HCT116 (cell line): ENCODE measurements around the gene IMMP2L. TPM values are rescaled to one million over a fixed set of nuclear protein-coding genes. Genes with fewer than 3 reads are reported as not detected.

Source experiments
- ATAC-seq: fragments of 200-7000 bp; cut with Tn5 transposase; 2 replicates; pipeline ENCODE4 v1.9.1; 2020; ENCODE audit warnings: mild to moderate bottlenecking, moderate library complexity
- BruUV-seq: library from RNA; stranded (reverse); fragments of 400-500 nt; replicated peaks from 2 replicates; lab custom pipeline; 2021; lab: Mats Ljungman, UMichigan
- CTCF ChIA-PET: fragments of 300-600 bp; sonication (Branson Sonifier 250); formaldehyde crosslinking; loops from one replicate; lab custom pipeline; 2021; ENCODE audit warnings: antibody characterized with exemption; lab: Charles Lee
- POLR2A ChIA-PET: fragments of 300-600, 350-600 bp; sonication (Branson Sonifier 250); formaldehyde crosslinking; loops from one replicate; lab custom pipeline; 2021; ENCODE audit warnings: antibody characterized with exemption; lab: Charles Lee
- RAD21 ChIA-PET, 2 experiments: fragments of 300-600 bp; sonication (Branson Sonifier 250); formaldehyde crosslinking; loops; one replicate each; lab custom pipeline; 2023; ENCODE audit warnings: low total read pairs in 2 of 2; ENCODE audit not compliant: uncharacterized antibody in 2 of 2, unreplicated experiment in 2 of 2, low non-redundant PET in 1 of 2; lab: Charles Lee
- DNase-seq: peaks from one replicate; pipeline ENCODE4 v3.0.0-alpha.2; 2010; ENCODE audit warnings: low read depth, low spot score
- H2AFZ ChIP-seq: fragments of 200-600 bp; shearing (Covaris generic), sonication (generic); 2 replicates; pipeline ENCODE4 v1.6.1; 2017; ENCODE audit warnings: low read depth, mixed run types, mixed read lengths, antibody characterized with exemption, low read length; ENCODE audit not compliant: poor library complexity, severe bottlenecking
- H3K27ac ChIP-seq: 2 replicates; pipeline ENCODE4 v1.5.1; 2012; ENCODE audit warnings: low read depth, low read length
- H3K27me3 ChIP-seq: fragments of 200-600 bp; sonication (generic); 2 replicates; pipeline ENCODE4 v1.6.1; 2016; ENCODE audit warnings: mixed run types, low read length, mixed read lengths; ENCODE audit not compliant: insufficient read depth
- H3K36me3 ChIP-seq, 2 experiments: fragments of 200-500 bp in 1 of 2; fragments of 200-600 bp in 1 of 2; sonication (Bioruptor generic) in 1 of 2; sonication (generic) in 1 of 2; 2 replicates each; pipeline versions ENCODE4 v1.5.1 to v1.6.1; 2014 to 2016; ENCODE audit warnings: low read length in 2 of 2, inconsistent platforms in 1 of 2, mixed read lengths in 1 of 2, mixed run types in 1 of 2; ENCODE audit not compliant: insufficient read depth in 2 of 2, control insufficient read depth in 1 of 2
- H3K4me1 ChIP-seq, 2 experiments: fragments of 200-600 bp in 1 of 2; sonication (generic) in 1 of 2; 2 replicates each; pipeline versions ENCODE4 v1.5.1 to v1.6.1; 2012 to 2017; ENCODE audit warnings: low read length in 2 of 2, inconsistent platforms in 1 of 2, mild to moderate bottlenecking in 1 of 2, mixed read lengths in 1 of 2, mixed run types in 1 of 2, moderate library complexity in 1 of 2; ENCODE audit not compliant: insufficient read depth in 2 of 2, control insufficient read depth in 1 of 2
- H3K4me2 ChIP-seq: fragments of 200-600 bp; sonication (generic); 2 replicates; pipeline ENCODE4 v1.6.1; 2017; ENCODE audit warnings: mixed run types, low read length, mixed read lengths
- H3K4me3 ChIP-seq, 2 experiments: fragments of 200-600 bp in 1 of 2; sonication (generic) in 1 of 2; replicated peaks in 1 of 2; 2 replicates each; pipeline ENCODE4 v1.5.1; 2011 to 2016; ENCODE audit warnings: low read length in 2 of 2, control low read depth in 1 of 2, low read depth in 1 of 2, mild to moderate bottlenecking in 1 of 2, mixed read lengths in 1 of 2, mixed run types in 1 of 2
- H3K79me2 ChIP-seq: fragments of 200-600 bp; sonication (generic); 2 replicates; pipeline ENCODE4 v1.6.1; 2017; ENCODE audit warnings: mild to moderate bottlenecking, mixed run types, low read length, moderate library complexity, mixed read lengths; ENCODE audit not compliant: insufficient read depth
- H3K9ac ChIP-seq: fragments of 200-600 bp; sonication (generic); 2 replicates; pipeline ENCODE4 v1.6.1; 2016; ENCODE audit warnings: low read length, mixed read lengths
- H3K9me2 ChIP-seq: fragments of 200-600 bp; sonication (generic), shearing (Covaris generic); 2 replicates; pipeline ENCODE4 v1.6.1; 2017; ENCODE audit warnings: mixed run types, mild to moderate bottlenecking, moderate library complexity; ENCODE audit not compliant: insufficient read depth
- H3K9me3 ChIP-seq, 2 experiments: fragments of 200-500 bp in 1 of 2; fragments of 200-600 bp in 1 of 2; sonication (Bioruptor generic) in 1 of 2; sonication (generic) in 1 of 2; 2 replicates each; pipeline ENCODE4 v1.6.1; 2014 to 2017; ENCODE audit warnings: low read length in 2 of 2, mixed read lengths in 2 of 2, inconsistent platforms in 1 of 2, low read depth in 1 of 2, mild to moderate bottlenecking in 1 of 2, mixed run types in 1 of 2, moderate library complexity in 1 of 2; ENCODE audit not compliant: control insufficient read depth in 1 of 2, insufficient read depth in 1 of 2
- H4K20me1 ChIP-seq: fragments of 200-600 bp; sonication (generic), shearing (Covaris generic); 2 replicates; pipeline ENCODE4 v1.6.1; 2017; ENCODE audit warnings: mixed run types, mild to moderate bottlenecking, moderate library complexity; ENCODE audit not compliant: insufficient read depth
- ELF1 ChIP-seq: IDR thresholded peaks from 2 replicates; pipeline ENCODE4 v1.6.1; 2012; ENCODE audit warnings: low read depth, borderline replicate concordance
- EZH2 ChIP-seq: fragments of 200-600 bp; sonication (generic); IDR thresholded peaks from 2 replicates; pipeline ENCODE4 v1.6.1; 2017; ENCODE audit warnings: antibody characterized with exemption, mixed run types
- POLR2A ChIP-seq: IDR thresholded peaks from 2 replicates; pipeline ENCODE4 v1.7.0; 2011; ENCODE audit warnings: borderline replicate concordance; ENCODE audit not compliant: insufficient read depth, insufficient read length; ENCODE audit errors: extremely low read depth
- YY1 ChIP-seq: IDR thresholded peaks from 2 replicates; pipeline ENCODE4 v1.6.1; 2011; ENCODE audit warnings: low read length, low read depth, moderate library complexity, mild to moderate bottlenecking; ENCODE audit not compliant: insufficient replicate concordance; ENCODE audit errors: extremely low read depth
- ZNF274 ChIP-seq: fragments of 200-500 bp; sonication (Bioruptor generic); IDR thresholded peaks from 2 replicates; pipeline ENCODE4 v1.6.1; 2014; ENCODE audit warnings: mild to moderate bottlenecking, low read depth, low read length, inconsistent platforms
- intact Hi-C: fragments of 100-400 bp; cut with micrococcal nuclease; formaldehyde crosslinking; loops from 2 replicates; pipeline ENCODE4 v1.10.0; 2022
- total RNA-seq: library from RNA; stranded (reverse); gene quantifications from one replicate; pipeline ENCODE4 v1.2.1, GENCODE V29; 2021; ENCODE audit not compliant: unreplicated experiment
- TF ChIP-seq, protein P1 (sequence below): IDR thresholded peaks from 2 replicates; pipeline ENCODE4 v1.6.1; 2012
- TF ChIP-seq, protein P2 (sequence below): IDR thresholded peaks from 2 replicates; pipeline ENCODE4 v1.6.1; 2012

Gene IMMP2L
- total RNA-seq, 1 experiment from 2014 or later, result 21.1 TPM

DNA sequence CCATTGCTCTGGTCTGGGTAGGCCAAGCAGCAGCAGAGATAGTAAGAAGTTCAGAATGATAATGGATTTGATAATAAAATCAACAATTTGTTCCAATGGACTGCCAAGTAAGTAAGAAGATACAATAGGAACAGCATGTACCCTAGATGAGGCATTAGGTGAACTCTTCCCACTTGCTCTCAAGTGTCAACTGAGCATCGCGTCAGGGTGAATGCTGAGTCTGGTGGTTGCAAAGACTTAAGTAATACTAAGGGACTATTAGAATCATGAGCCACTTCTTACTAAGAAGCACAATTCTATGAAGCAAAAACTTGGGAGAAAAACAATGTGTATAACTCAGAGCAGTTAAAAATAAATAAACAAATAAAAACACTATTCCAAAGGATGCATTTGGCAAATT lies 416.8 kb downstream of the IMMP2L start (continued):
- TF ChIP-seq POLR2A (no peak), EZH2 (no peak)
- TF ChIP-seq, protein P1, sequence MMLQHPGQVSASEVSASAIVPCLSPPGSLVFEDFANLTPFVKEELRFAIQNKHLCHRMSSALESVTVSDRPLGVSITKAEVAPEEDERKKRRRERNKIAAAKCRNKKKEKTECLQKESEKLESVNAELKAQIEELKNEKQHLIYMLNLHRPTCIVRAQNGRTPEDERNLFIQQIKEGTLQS, result no peak

DNA sequence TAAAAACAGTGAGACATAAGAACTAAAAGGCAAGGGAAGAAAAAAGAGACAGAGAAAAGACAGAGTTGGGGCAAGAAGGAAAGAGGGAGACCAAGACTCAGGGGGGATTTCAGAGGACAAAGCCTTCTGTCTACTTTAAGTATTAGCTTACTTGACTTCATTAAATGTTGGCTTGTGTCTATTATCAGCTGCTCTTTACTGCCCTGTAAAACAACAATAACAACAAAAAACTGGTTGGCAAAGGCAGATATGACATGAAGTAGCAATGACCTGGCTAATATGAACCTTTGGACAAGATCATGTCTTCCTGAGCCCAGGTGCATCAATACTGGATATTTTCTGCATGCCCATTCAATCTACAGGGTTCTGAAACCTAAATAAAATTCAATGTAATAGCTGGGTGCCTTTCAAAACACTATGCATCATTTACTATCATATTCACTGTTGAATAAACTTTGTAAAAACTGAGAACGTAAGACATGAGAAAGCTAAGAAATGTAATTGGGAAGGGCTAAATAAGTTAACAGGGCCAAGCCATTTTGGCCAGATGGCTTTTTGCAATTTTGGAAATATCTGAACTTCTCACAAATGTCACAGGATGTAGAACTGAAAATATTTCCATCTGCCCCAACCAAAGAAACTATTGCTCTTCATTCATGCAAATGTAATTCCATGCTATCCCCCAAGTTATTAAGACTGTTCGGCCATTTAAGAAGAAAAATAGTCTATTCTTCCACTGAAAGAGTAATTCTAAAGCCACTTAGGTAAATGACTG lies 422.0 kb downstream of the IMMP2L start:
- TF ChIP-seq EZH2, result no peak
- no peak for TF ChIP-seq ELF1
- TF ChIP-seq, protein P2, sequence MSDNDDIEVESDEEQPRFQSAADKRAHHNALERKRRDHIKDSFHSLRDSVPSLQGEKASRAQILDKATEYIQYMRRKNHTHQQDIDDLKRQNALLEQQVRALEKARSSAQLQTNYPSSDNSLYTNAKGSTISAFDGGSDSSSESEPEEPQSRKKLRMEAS, result no peak
- no peak for TF ChIP-seq ZNF274
- no peak for TF ChIP-seq YY1

More for the DNA sequence above, 422.0 kb downstream of the IMMP2L start:
- no peak overlapping the region for H3K9ac ChIP-seq
- no peak for ATAC-seq
- H4K20me1 ChIP-seq, result no peaks in the 10 kb centered on the region
- no peaks in the 10 kb centered on the region for H3K9me3 ChIP-seq
- H3K4me2 ChIP-seq, result no peak overlapping the region
- no peak overlapping the region for H3K4me3 ChIP-seq
- POLR2A ChIA-PET, result no interaction called here
- no peak overlapping the region for H3K27ac ChIP-seq
- H2AFZ ChIP-seq, result no peak overlapping the region
- no peaks in the 10 kb centered on the region for H3K27me3 ChIP-seq
- peaks cover 20% of the 10 kb centered on the region in 2 experiments for H3K4me1 ChIP-seq
- no TSS peak for BruUV-seq
- H3K9me2 ChIP-seq, result no peaks in the 10 kb centered on the region
- RAD21 ChIA-PET, result no interaction called here
- no peak for DNase-seq
- no peaks in the 10 kb centered on the region for H3K79me2 ChIP-seq
- CTCF ChIA-PET, result no interaction called here
- H3K36me3 ChIP-seq, result no peaks in the 10 kb centered on the region
- intact Hi-C loops, result no loop called here
